IMR-90 (cell line): Measurements from ENCODE around the gene CPA4. TPM values are rescaled to one million over a fixed set of nuclear protein-coding genes. Genes with fewer than 3 reads are reported as not detected.

Experiments
- BHLHE40 ChIP-seq: fragments of 150-350 bp; IDR thresholded peaks from 2 replicates; pipeline ENCODE4 v1.6.1; 2016; ENCODE audit warnings: mild to moderate bottlenecking, low read depth, low read length
- ELK1 ChIP-seq: fragments of 150-350 bp; IDR thresholded peaks from 2 replicates; pipeline ENCODE4 v1.6.1; 2016; ENCODE audit warnings: low read depth, mild to moderate bottlenecking, low read length, moderate library complexity, borderline replicate concordance
- NFE2L2 ChIP-seq: fragments of 150-350 bp; IDR thresholded peaks from 2 replicates; pipeline ENCODE4 v1.6.1; 2016; ENCODE audit warnings: low read depth, mild to moderate bottlenecking, low read length
- RAD21 ChIP-seq: IDR thresholded peaks from 2 replicates; pipeline ENCODE4 v1.6.1; 2012; ENCODE audit warnings: low read length, improper control_type of control experiment
- RFX5 ChIP-seq: IDR thresholded peaks from 2 replicates; pipeline ENCODE4 v1.8.0; 2012; ENCODE audit warnings: low read depth, mild to moderate bottlenecking, low read length, moderate library complexity
- polyA plus RNA-seq, 3 experiments: library from polyadenylated mRNA; depleted of rRNA; stranded (reverse); fragments of >200 nt; gene quantifications; 2 replicates each; pipeline ENCODE4 v1.2.3, GENCODE V29; 2012; ENCODE audit warnings: low replicate concordance in 1 of 3
- total RNA-seq: library from RNA; depleted of rRNA; stranded (reverse); fragments of >200 nt; gene quantifications from 2 replicates; pipeline ENCODE4 v1.2.3, GENCODE V29; 2012

CPA4 gene
- total and polyA plus RNA-seq, 2 of the 4 experiments (the other 2 are of a cell fraction): 316 to 365 TPM

GRCh38 chr7:130273081-130273932, 19.7 kb upstream of the CPA4 start (continued):
- TF ChIP-seq ELK1: no peak
- no peak for TF ChIP-seq BHLHE40
- no peak for TF ChIP-seq RAD21
- TF ChIP-seq RFX5: no peak
- no peak for TF ChIP-seq NFE2L2
